GM21737 (cell line): ENCODE measurements around the gene PARD3B.

ENCODE experiments used
- ATAC-seq: cut with Tn5 transposase; IDR thresholded peaks from one replicate; pipeline ENCODE4 v1.9.1; 2021; ENCODE audit warnings: mild to moderate bottlenecking, moderate library complexity; ENCODE audit not compliant: unreplicated experiment

The PARD3B gene

GRCh38 chr2:204647626-204648025 is 102.4 kb downstream of the PARD3B start:
- ATAC-seq, result no peak

- ATAC-seq, result no peak
Observed at GRCh38 chr2:204650611-204651010, 105.3 kb downstream of the PARD3B start.

- ATAC-seq, result no peak
Observed at GRCh38 chr2:204652063-204652462, 106.8 kb downstream of the PARD3B start.

DNA sequence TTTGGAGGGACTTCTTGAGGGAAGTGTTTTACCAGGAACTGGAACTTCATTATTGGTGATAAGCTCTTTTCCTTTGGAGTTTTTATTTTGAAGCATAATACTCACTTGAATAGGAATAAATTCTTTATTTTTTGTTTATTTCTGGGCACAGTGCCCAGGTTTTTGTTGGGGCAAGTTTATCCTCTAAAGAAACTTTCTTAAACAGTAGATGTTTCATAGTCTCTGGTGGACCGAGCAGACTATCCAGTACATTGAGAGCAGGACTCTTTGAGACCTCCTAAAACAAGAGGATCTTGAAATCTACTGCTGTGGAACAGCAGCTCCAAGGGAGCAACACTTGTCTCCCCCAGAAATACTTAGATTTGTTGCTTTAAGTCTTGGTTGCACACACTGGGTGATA is 109.4 kb downstream of the PARD3B start:
- no peak for ATAC-seq

DNA sequence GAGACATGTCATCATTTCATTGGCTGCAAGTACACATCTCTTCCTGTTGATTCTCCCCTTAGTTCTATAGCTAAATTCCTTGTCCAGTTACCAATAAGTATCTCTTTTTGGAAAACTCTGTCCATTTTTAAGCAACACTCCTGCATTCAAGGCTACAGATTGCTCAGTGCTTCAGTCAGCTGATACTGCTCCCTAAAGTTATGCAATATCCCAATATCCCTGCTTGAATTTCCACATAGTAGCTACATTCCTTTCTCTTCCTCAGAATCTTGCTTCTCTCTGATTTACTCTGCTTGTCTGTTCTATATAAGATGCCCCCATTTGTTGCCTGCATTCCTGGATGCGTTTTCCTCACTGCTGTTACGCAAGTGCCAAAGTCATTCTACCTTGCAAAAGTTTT is 109.8 kb downstream of the PARD3B start:
- ATAC-seq, result no peak

- ATAC-seq, result no peak
Observed at GRCh38 chr2:204655626-204656025, 110.4 kb downstream of the PARD3B start.

DNA sequence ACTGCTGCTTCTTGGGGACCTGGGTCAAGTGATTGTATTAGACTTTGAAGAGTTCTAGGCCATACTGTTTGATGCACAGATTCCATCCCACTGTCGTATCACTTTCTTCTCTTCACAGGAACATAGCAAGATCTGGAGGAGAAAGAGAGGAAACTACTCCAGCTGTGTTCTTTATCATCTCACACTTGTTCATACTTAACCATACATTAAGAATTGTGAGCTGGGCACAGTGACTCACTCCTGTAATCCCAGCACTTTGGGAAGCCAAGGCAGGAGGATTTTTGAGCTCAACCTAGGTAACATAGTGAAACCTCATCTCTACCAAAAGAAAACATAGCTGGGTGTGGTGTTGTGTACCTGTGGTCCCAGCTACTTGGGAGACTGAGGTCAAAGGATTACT is 111.7 kb downstream of the PARD3B start:
- no peak for ATAC-seq

DNA sequence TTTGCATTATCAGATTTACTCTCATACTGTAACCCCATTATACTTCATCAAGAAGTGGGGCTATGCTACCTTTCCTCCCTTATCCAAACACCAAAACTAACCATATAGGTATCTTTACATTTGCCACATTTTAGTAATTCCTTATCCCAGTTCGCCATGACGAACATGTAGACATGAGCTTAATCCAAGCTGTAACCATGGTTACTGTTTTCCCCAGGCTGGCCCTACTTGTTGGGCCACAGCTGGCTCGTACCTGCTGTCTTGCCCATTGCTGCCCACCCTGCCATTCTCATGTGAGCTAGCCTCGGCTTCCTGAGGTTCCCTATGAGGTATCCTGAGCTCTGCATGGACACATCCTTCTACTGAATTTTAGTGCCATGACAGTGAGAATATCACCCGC is 117.7 kb downstream of the PARD3B start:
- no peak for ATAC-seq

DNA sequence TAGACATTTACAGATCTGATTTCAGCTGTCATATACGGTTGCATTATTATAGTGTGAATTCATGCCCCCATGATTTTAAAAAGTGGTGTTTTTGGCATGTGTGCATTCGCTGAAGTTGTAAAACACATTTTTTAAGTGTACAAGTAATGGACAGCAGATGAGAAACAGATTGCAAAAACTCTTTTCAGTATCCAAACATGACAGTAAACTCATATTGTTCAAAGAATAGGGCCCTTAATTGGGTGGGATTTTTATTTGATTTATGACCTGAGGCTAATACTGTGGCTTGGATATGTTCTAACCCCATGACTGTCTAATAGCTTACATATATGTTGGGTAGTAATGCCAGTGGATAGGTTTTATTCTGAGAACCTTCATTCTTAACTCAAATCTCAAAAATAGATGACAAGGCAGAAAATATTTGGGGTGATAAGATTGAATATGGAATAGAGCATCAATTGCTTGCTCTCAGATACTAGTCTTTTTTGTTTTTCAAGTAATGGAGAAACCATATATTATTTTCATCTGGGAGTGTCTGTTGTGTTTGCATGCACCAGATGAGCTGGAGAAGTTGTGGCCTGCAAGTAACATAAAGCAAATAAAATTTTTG is 118.6 kb downstream of the PARD3B start:
- ATAC-seq, result no peak

- ATAC-seq, result no peak
Observed at GRCh38 chr2:204664708-204665121, 119.4 kb downstream of the PARD3B start.

GRCh38 chr2:204665207-204665606 is 119.9 kb downstream of the PARD3B start:
- no peak for ATAC-seq

DNA sequence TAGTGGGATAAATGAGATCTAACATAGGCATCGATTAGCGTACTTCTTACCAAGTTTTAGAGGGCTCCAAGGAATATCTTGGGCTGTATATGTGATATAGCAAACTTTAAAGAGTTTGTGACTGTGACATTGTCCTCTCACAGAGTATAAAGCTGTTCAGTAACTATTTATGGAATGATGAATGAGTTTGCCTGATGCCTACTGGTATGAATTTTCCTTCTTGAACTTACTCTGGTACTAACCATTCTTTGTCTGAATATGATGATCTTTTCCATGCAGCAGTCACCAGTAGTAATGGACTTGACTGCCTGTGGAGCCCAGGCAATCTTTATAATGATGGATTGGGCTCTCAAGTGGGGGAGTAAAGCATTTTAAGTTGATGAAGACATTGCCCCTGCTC is 120.5 kb downstream of the PARD3B start:
- ATAC-seq, result no peak

GRCh38 chr2:204667990-204668389 is 122.7 kb downstream of the PARD3B start:
- ATAC-seq, result no peak

DNA sequence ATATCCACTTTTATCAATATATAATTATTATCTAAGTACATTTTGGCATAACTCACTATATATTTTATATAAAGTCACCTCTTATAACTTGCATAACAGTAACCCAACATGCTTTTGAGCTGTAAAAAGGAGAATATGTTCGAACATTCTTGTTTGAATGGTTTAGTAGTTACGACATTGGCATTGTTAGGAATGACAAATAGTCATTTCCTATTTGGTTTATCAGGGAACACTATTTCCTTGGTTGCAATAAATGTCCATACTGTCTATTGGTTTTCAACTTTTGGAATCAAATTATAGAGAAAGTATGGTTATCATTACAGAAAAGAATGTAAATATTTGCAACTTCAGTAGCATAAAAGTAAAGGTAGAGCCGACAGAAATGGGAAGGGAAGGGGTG is 124.1 kb downstream of the PARD3B start:
- no peak for ATAC-seq

DNA sequence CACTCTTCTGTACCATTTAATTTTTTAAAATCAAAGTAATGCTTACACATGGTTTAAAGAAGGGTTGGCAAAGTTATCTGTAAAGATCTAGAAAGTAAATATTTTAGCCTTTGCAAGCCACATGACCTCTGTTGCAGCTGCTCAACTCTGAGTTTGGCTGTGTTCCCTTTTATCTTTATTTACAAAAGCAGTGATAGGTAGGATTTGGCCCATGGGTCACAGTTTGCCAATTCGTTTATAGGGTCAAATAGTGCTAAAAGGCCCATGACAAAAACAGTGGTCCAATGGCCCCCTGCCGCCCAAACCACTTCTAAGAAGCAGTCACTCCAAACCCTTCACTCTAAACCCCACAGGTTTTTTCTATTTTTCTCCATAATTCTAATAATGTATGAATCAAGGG is 124.8 kb downstream of the PARD3B start:
- no peak for ATAC-seq

GRCh38 chr2:204670756-204671155 is 125.5 kb downstream of the PARD3B start:
- no peak for ATAC-seq

DNA sequence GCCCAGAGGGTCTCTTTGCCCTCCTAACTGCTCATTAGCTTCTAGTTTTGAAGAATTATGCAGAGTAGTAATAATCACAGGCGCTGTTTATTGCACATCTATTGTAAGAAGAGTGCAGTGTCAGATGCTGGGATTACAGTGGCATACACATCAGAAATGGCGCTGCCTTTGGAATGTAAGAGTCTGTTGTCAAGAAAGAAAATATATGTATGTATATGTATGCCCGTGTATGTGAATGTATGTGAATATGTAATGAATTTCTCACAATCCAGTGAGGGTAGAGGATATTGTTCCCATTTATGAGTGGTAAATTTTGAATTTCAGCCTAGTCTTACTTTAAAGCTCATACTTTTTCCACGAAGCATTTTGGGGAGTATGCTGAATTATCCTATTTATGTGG is 127.5 kb downstream of the PARD3B start:
- ATAC-seq, result no peak

GRCh38 chr2:204673877-204674276 is 128.6 kb downstream of the PARD3B start:
- no peak for ATAC-seq

DNA sequence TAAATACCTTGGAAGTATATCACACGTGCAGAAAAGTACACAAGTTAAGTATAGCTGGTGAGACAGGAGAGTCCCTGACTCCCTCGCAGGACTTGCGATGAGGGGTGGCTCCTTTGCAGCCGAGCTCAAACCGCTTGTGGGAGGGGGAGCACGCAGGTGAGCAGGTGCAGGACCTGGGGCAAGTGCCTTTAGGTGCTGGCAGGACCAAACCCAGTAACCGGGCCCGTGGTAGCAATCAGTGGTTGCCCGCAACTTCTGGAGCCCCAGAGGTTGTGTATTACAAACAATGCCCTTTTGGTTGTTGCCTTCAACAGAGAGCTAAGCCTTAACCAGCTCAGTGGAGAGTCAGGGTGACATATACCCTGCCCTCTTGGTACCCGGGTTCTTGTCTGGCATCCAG is 132.8 kb downstream of the PARD3B start:
- no peak for ATAC-seq

- ATAC-seq, result no peak
Observed at GRCh38 chr2:204680576-204680975, 135.3 kb downstream of the PARD3B start.

DNA sequence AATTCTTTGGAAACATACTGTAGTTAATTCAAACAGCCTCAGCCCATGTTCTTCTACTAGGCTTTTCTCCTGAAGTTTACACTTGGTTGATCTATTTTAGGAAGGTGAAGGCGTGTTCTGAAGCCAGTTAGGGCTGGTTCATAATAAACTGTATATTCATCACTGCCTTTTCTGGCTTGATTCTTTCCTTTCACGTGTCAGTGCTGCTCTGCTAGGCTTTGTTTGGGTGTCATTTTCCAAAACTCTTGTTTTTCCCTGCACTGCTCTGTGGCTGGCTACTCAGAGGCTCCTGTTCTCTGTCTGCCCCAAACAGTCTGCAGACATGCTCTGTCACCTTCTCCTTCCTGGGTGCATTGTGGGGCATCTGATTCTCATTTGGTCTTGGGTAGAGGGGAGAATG is 136.1 kb downstream of the PARD3B start:
- ATAC-seq, result no peak

GRCh38 chr2:204683384-204683783 is 138.1 kb downstream of the PARD3B start:
- ATAC-seq, result no peak

GRCh38 chr2:204686406-204686805 is 141.1 kb downstream of the PARD3B start:
- no peak for ATAC-seq
